Liver (tissue), 9 donors: ENCODE data around the gene RAD51B. TPM values are rescaled to one million over a fixed set of nuclear protein-coding genes. Genes with fewer than 3 reads are reported as not detected.

Source experiments
- DNase-seq: peaks from one replicate; pipeline ENCODE4 v3.0.0-alpha.2; 2017; ENCODE audit warnings: low spot score
- H3K27ac ChIP-seq, 2 donors: one replicate each; pipeline ENCODE4 v1.7.0; 2013; ENCODE audit warnings: inconsistent platforms in 2 of 2, low read length in 2 of 2, control low read depth in 1 of 2, low read depth in 1 of 2, mild to moderate bottlenecking in 1 of 2
- H3K27me3 ChIP-seq, 4 donors: one replicate each; pipeline versions ENCODE4 v1.6.1 to v1.7.0; 2013; ENCODE audit warnings: low read length in 3 of 4, inconsistent platforms in 1 of 4, mild to moderate bottlenecking in 1 of 4, moderate library complexity in 1 of 4; ENCODE audit not compliant: control insufficient read depth in 4 of 4, insufficient read depth in 4 of 4
- H3K36me3 ChIP-seq, 4 donors: one replicate each; pipeline versions ENCODE4 v1.6.1 to v1.7.0; 2013; ENCODE audit warnings: low read length in 3 of 4, mild to moderate bottlenecking in 3 of 4, low read depth in 1 of 4, moderate library complexity in 1 of 4; ENCODE audit not compliant: control insufficient read depth in 4 of 4, insufficient read depth in 3 of 4
- H3K4me1 ChIP-seq, 4 donors: one replicate each; pipeline versions ENCODE4 v1.6.1 to v1.7.0; 2013; ENCODE audit warnings: low read length in 3 of 4, mild to moderate bottlenecking in 3 of 4, moderate library complexity in 1 of 4; ENCODE audit not compliant: control insufficient read depth in 4 of 4, insufficient read depth in 4 of 4
- H3K4me3 ChIP-seq, 3 donors: one replicate each; pipeline versions ENCODE4 v1.6.1 to v1.7.0; 2013; ENCODE audit warnings: low read length in 3 of 3, control low read depth in 1 of 3, low read depth in 1 of 3, mild to moderate bottlenecking in 1 of 3
- H3K9ac ChIP-seq, 2 donors: one replicate each; pipeline ENCODE4 v1.7.0; 2013; ENCODE audit warnings: low read length in 2 of 2, mild to moderate bottlenecking in 2 of 2, moderate library complexity in 2 of 2, control low read depth in 1 of 2, low read depth in 1 of 2
- H3K9me3 ChIP-seq, 4 donors: one replicate each; pipeline versions ENCODE4 v1.6.1 to v1.7.0; 2013; ENCODE audit warnings: low read length in 3 of 4; ENCODE audit not compliant: control insufficient read depth in 4 of 4
- ATF3 ChIP-seq: IDR thresholded peaks from 2 replicates; pipeline ENCODE4 v1.6.1; 2016; ENCODE audit warnings: antibody characterized with exemption
- EGR1 ChIP-seq, 2 donors: IDR thresholded peaks; 2 replicates each; pipeline ENCODE4 v1.6.1; 2016 to 2018; ENCODE audit warnings: antibody characterized with exemption in 2 of 2, low read depth in 2 of 2
- FOXA1 ChIP-seq: IDR thresholded peaks from 2 replicates; pipeline ENCODE4 v1.6.1; 2016; ENCODE audit warnings: antibody characterized with exemption
- FOXA2 ChIP-seq: IDR thresholded peaks from 2 replicates; pipeline ENCODE4 v1.6.1; 2016; ENCODE audit warnings: antibody characterized with exemption
- HNF4A ChIP-seq, 2 donors: conservative IDR thresholded peaks; 2 replicates each; pipeline ENCODE4 v1.6.1; 2016; ENCODE audit warnings: antibody characterized with exemption in 2 of 2, mild to moderate bottlenecking in 2 of 2
- HNF4G ChIP-seq: IDR thresholded peaks from 2 replicates; pipeline ENCODE4 v1.6.1; 2016; ENCODE audit warnings: antibody characterized with exemption
- JUND ChIP-seq, 2 donors: IDR thresholded peaks; 2 replicates each; pipeline ENCODE4 v1.6.1; 2016; ENCODE audit warnings: antibody characterized with exemption in 2 of 2
- NR2F2 ChIP-seq: IDR thresholded peaks from 2 replicates; pipeline ENCODE4 v1.6.1; 2016; ENCODE audit warnings: antibody characterized with exemption
- RAD21 ChIP-seq, 2 donors: IDR thresholded peaks; 2 replicates each; pipeline ENCODE4 v1.6.1; 2016; ENCODE audit warnings: antibody characterized with exemption in 2 of 2, mild to moderate bottlenecking in 2 of 2
- RXRA ChIP-seq, 2 donors: IDR thresholded peaks; 2 replicates each; pipeline ENCODE4 v1.6.1; 2017 to 2018; ENCODE audit warnings: antibody characterized with exemption in 2 of 2, mild to moderate bottlenecking in 1 of 2
- SP1 ChIP-seq: IDR thresholded peaks from 2 replicates; pipeline ENCODE4 v1.6.1; 2018; ENCODE audit warnings: antibody characterized with exemption, mild to moderate bottlenecking
- TAF1 ChIP-seq: conservative IDR thresholded peaks from 2 replicates; pipeline ENCODE4 v1.6.1; 2016; ENCODE audit warnings: antibody characterized with exemption, mild to moderate bottlenecking
- YY1 ChIP-seq: IDR thresholded peaks from 2 replicates; pipeline ENCODE4 v1.6.1; 2016; ENCODE audit warnings: antibody characterized with exemption, mild to moderate bottlenecking
- WGBS: extraction: QIAGEN DNeasy Blood & Tissue Kit; methylation state at CpG from one replicate; pipeline ENCODE4 v1.1.7; 2013; 5-methylcytosine and 5-hydroxymethylcytosine counted together
- polyA plus RNA-seq, 2 donors: library from polyadenylated mRNA; stranded (reverse) in 1 of 2; unstranded in 1 of 2; fragments of 200-250 nt in 1 of 2; fragments of >200 nt in 1 of 2; fragmentation: Nextera tagmentation in 1 of 2; extraction: Ambion mirVana in 1 of 2; gene quantifications; one replicate each; pipeline versions ENCODE4 v1.2.1 to v1.2.3, GENCODE V29; 2013 to 2015
- total RNA-seq, 2 donors: library from RNA; depleted of rRNA; stranded (reverse); fragments of >200 nt; gene quantifications; one replicate each; pipeline ENCODE4 v1.2.3, GENCODE V29; 2014
- TF ChIP-seq, protein P1 (sequence below): IDR thresholded peaks from 2 replicates; pipeline ENCODE4 v1.6.1; 2016; ENCODE audit warnings: antibody characterized with exemption, mild to moderate bottlenecking
- TF ChIP-seq, protein P2 (sequence below): IDR thresholded peaks from 2 replicates; pipeline ENCODE4 v1.6.1; 2016; ENCODE audit warnings: antibody characterized with exemption
- TF ChIP-seq, protein P3 (sequence below): fragments of 150-350 bp; IDR thresholded peaks from 2 replicates; pipeline ENCODE4 v1.5.1; 2017; ENCODE audit warnings: improper control_type of control experiment, low read depth, low read length; ENCODE audit not compliant: missing input control
- TF ChIP-seq, protein P4 (sequence below): IDR thresholded peaks from 2 replicates; pipeline ENCODE4 v1.6.1; 2016; ENCODE audit warnings: antibody characterized with exemption
- donor health status: healthy.
- donor health status: healthy.
- donor health status: healthy.
- donor health status: healthy.
- donor health status: healthy.

The RAD51B gene
- total and polyA plus RNA-seq, 4 donors: 0.81 to 12.9 (median 2.4) TPM

DNA sequence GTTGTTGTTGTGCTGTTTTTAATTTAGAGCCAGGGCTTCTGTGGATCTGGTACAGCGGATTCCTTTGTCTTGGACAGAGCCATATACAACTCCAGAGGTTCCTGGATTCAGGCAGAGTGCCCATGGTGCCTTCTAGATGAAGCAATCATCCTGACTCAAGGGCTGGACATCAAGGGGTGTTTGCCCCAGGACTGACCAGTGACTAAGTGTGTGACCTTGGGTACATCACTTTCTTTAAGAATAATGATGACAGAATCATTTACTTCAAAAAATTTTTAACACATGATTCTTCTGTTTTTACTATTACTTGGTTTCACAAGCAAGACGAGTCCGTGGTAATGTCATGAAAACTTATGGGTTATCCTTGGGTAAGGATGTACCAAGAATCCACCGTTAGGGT, 576.0 kb downstream of the RAD51B start:
- Histone ChIP-seq H3K27ac (no peak overlapping the region), H3K4me3 (no peak overlapping the region), H3K36me3 (no peaks in the 10 kb centered on the region), H3K4me1 (peaks cover 0 to 23% (median 12%) of the 10 kb centered on the region in 4 donors), H3K27me3 (no peaks in the 10 kb centered on the region), H3K9me3 (no peaks in the 10 kb centered on the region), H3K9ac (no peak overlapping the region)
- TF ChIP-seq, protein P1, sequence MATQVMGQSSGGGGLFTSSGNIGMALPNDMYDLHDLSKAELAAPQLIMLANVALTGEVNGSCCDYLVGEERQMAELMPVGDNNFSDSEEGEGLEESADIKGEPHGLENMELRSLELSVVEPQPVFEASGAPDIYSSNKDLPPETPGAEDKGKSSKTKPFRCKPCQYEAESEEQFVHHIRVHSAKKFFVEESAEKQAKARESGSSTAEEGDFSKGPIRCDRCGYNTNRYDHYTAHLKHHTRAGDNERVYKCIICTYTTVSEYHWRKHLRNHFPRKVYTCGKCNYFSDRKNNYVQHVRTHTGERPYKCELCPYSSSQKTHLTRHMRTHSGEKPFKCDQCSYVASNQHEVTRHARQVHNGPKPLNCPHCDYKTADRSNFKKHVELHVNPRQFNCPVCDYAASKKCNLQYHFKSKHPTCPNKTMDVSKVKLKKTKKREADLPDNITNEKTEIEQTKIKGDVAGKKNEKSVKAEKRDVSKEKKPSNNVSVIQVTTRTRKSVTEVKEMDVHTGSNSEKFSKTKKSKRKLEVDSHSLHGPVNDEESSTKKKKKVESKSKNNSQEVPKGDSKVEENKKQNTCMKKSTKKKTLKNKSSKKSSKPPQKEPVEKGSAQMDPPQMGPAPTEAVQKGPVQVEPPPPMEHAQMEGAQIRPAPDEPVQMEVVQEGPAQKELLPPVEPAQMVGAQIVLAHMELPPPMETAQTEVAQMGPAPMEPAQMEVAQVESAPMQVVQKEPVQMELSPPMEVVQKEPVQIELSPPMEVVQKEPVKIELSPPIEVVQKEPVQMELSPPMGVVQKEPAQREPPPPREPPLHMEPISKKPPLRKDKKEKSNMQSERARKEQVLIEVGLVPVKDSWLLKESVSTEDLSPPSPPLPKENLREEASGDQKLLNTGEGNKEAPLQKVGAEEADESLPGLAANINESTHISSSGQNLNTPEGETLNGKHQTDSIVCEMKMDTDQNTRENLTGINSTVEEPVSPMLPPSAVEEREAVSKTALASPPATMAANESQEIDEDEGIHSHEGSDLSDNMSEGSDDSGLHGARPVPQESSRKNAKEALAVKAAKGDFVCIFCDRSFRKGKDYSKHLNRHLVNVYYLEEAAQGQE: no peak
- TF ChIP-seq FOXA2 (no peak), YY1 (no peak), RXRA (IDR thresholded peaks at IDR 0.05) (no peak), NR2F2 (no peak), RAD21 (IDR thresholded peaks at IDR 0.05) (no peak)
- DNase-seq: no peak
- WGBS: 95% methylated on average over 4 of the region's 4 CpGs

- H3K4me1 ChIP-seq: peaks cover 0 to 18% (median 10%) of the 10 kb centered on the region in 4 donors
- no peaks in the 10 kb centered on the region for H3K36me3 ChIP-seq
- H3K4me3 ChIP-seq: no peak overlapping the region
- no peak overlapping the region for H3K9ac ChIP-seq
- H3K27ac ChIP-seq: no peak overlapping the region
- WGBS: 97% methylated on average over 3 of the region's 3 CpGs
- no peak for DNase-seq
- TF ChIP-seq, protein P1: no peak
- TF ChIP-seq HNF4G (no peak), JUND (IDR thresholded peaks at IDR 0.05) (no peak), ATF3 (no peak), FOXA1 (no peak), TAF1 (no peak), SP1 (no peak), EGR1 (IDR thresholded peaks at IDR 0.05; ENCODE audit: low read depth in 2 of 2) (no peak), RAD21 (IDR thresholded peaks at IDR 0.05) (no peak), RXRA (IDR thresholded peaks at IDR 0.05) (no peak), HNF4A (conservative IDR thresholded peaks at IDR 0.05) (no peak), NR2F2 (no peak)
- TF ChIP-seq, protein P2, sequence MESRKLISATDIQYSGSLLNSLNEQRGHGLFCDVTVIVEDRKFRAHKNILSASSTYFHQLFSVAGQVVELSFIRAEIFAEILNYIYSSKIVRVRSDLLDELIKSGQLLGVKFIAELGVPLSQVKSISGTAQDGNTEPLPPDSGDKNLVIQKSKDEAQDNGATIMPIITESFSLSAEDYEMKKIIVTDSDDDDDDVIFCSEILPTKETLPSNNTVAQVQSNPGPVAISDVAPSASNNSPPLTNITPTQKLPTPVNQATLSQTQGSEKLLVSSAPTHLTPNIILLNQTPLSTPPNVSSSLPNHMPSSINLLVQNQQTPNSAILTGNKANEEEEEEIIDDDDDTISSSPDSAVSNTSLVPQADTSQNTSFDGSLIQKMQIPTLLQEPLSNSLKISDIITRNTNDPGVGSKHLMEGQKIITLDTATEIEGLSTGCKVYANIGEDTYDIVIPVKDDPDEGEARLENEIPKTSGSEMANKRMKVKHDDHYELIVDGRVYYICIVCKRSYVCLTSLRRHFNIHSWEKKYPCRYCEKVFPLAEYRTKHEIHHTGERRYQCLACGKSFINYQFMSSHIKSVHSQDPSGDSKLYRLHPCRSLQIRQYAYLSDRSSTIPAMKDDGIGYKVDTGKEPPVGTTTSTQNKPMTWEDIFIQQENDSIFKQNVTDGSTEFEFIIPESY: no peak
- TF ChIP-seq, protein P3, sequence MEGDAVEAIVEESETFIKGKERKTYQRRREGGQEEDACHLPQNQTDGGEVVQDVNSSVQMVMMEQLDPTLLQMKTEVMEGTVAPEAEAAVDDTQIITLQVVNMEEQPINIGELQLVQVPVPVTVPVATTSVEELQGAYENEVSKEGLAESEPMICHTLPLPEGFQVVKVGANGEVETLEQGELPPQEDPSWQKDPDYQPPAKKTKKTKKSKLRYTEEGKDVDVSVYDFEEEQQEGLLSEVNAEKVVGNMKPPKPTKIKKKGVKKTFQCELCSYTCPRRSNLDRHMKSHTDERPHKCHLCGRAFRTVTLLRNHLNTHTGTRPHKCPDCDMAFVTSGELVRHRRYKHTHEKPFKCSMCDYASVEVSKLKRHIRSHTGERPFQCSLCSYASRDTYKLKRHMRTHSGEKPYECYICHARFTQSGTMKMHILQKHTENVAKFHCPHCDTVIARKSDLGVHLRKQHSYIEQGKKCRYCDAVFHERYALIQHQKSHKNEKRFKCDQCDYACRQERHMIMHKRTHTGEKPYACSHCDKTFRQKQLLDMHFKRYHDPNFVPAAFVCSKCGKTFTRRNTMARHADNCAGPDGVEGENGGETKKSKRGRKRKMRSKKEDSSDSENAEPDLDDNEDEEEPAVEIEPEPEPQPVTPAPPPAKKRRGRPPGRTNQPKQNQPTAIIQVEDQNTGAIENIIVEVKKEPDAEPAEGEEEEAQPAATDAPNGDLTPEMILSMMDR: no peak
- TF ChIP-seq, protein P4, sequence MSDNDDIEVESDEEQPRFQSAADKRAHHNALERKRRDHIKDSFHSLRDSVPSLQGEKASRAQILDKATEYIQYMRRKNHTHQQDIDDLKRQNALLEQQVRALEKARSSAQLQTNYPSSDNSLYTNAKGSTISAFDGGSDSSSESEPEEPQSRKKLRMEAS: no peak
- no peaks in the 10 kb centered on the region for H3K27me3 ChIP-seq
- no peaks in the 10 kb centered on the region for H3K9me3 ChIP-seq
Observed at GRCh38 chr14:68396461-68396860, 576.9 kb downstream of the RAD51B start.
